Neutrophil (primary cell): Measurements from ENCODE around the gene LRRC75A.

Experiments used
- H3K27ac ChIP-seq: fragments of 200-600 bp; sonication (generic); 2 replicates; pipeline ENCODE4 v1.5.1; 2016; ENCODE audit warnings: mild to moderate bottlenecking, moderate library complexity
- H3K27me3 ChIP-seq: fragments of 200-600 bp; sonication (generic); 2 replicates; pipeline ENCODE4 v1.6.0; 2016; ENCODE audit warnings: mild to moderate bottlenecking
- H3K36me3 ChIP-seq: fragments of 200-600 bp; sonication (generic); 2 replicates; pipeline ENCODE4 v1.5.1; 2017
- H3K4me1 ChIP-seq, 2 experiments: fragments of 200-600 bp in 1 of 2; sonication (generic) in 1 of 2; 1 replicate in 1 of 2; 2 replicates in 1 of 2; pipeline versions ENCODE4 v1.5.1 to v1.6.1; 2013 to 2016; ENCODE audit warnings: low read depth in 1 of 2, low read length in 1 of 2, mild to moderate bottlenecking in 1 of 2, moderate library complexity in 1 of 2; ENCODE audit not compliant: control insufficient read depth in 1 of 2, insufficient read depth in 1 of 2
- H3K4me3 ChIP-seq, 2 experiments: fragments of 200-600 bp in 1 of 2; sonication (generic) in 1 of 2; 1 replicate in 1 of 2; 2 replicates in 1 of 2; pipeline ENCODE4 v1.5.1; 2013 to 2016; ENCODE audit warnings: low read depth in 1 of 2, low read length in 1 of 2, mild to moderate bottlenecking in 1 of 2, moderate library complexity in 1 of 2
- H3K9me3 ChIP-seq: fragments of 200-600 bp; sonication (generic); 2 replicates; pipeline ENCODE4 v1.5.1; 2016
- CTCF ChIP-seq: fragments of 200-600 bp; sonication (generic); IDR thresholded peaks from 2 replicates; pipeline ENCODE4 v1.5.1; 2016; ENCODE audit warnings: antibody characterized with exemption

Gene LRRC75A

DNA sequence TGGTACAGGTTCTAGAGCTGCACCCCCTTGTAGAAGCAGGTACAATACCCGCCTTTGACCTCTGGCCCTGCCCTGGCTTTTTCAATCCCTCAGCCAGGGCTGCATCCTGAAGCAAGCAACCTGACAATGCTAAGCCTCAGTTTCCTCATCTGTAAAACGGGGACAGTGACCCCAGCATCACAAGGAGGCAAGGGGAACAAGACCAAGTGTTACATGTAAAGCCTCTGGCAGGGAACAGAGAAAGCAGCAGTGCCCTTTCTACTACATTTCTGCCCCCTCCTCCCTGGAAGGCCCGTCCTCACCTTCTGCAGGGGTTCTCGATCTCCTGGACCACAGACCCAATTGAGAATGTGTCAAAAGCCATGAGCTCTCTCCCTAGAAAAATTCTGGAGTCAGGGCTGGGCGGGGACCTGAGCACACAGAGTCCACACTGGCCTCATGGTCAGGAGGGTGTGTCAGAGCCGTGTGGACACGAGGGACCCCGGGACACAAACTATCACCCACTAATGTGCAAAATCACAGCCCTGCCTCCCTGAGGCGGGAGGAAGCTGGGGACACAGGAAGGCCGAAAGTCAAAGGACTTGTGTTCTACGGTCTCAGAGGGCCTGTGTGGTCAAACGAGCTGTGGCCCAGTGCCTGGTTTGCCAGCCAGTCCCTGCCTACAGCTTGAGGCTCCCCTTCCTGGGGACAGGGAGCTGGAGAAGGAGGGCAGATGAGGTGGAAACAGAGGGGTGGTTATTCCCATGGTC, 27.5 kb downstream of the LRRC75A start:
- H3K9me3 ChIP-seq: no peaks in the 10 kb centered on the region
- peaks cover 10 to 14% of the 10 kb centered on the region in 2 experiments for H3K4me1 ChIP-seq
- peaks cover 31% of the 10 kb centered on the region for H3K36me3 ChIP-seq
- no peaks in the 10 kb centered on the region for H3K27me3 ChIP-seq
- no peak for TF ChIP-seq CTCF
- no peak overlapping the region for H3K27ac ChIP-seq
- H3K4me3 ChIP-seq: no peak overlapping the region

GRCh38 chr17:16463358-16464302, 28.4 kb downstream of the LRRC75A start:
- no peaks in the 10 kb centered on the region for H3K9me3 ChIP-seq
- no peaks in the 10 kb centered on the region for H3K27me3 ChIP-seq
- H3K4me1 ChIP-seq: peaks cover 18 to 22% of the 10 kb centered on the region in 2 experiments
- TF ChIP-seq CTCF: no peak
- H3K27ac ChIP-seq: no peak overlapping the region
- H3K4me3 ChIP-seq: no peak overlapping the region
- H3K36me3 ChIP-seq: peaks cover 29% of the 10 kb centered on the region

DNA sequence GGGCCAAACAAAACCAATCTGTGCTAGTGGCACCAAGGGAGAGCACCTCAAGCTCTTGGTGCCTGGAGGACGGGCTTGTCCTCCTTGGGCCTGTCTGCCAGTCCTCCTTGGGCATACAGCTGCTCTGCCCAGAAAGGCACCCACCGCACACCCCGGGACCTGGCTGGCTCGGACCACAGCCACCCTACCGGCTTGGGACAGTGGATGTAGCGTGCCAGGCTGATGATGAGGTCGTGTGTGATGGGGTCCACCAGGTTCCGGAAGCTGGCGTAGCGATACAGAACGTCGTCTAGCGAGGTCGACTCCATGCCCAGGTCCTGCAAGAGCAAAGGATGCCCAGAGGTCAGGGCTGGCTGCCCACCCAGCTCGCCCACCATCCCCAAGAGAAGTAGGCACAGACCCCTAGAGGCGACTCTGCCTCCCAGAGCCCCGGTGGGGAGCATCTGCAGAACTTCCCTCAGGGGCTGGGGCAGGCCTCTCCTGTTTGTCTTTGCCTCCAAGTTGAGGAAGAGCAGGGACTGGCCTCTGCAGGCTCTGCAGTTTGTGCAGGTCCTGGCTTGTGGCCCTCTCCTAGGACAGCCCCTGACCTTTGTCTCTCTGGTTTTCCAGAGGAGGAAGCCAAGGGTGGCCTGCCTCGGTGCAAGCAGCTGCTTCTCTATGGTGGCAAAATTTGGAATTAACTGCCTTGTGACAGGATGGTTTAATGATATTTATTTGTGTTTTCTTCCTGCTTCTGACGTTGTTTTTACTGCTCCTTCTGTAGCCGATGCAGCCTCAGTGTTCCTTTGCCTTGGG, 29.7 kb downstream of the LRRC75A start:
- H3K9me3 ChIP-seq: no peaks in the 10 kb centered on the region
- H3K27me3 ChIP-seq: no peaks in the 10 kb centered on the region
- TF ChIP-seq CTCF: no peak
- H3K4me1 ChIP-seq: peaks cover 32 to 36% of the 10 kb centered on the region in 2 experiments
- no peak overlapping the region for H3K27ac ChIP-seq
- H3K36me3 ChIP-seq: peaks cover 29% of the 10 kb centered on the region
- no peak overlapping the region for H3K4me3 ChIP-seq

- no peak overlapping the region for H3K27ac ChIP-seq
- no peaks in the 10 kb centered on the region for H3K9me3 ChIP-seq
- TF ChIP-seq CTCF: no peak
- H3K4me3 ChIP-seq: no peak overlapping the region
- peaks cover 39 to 42% of the 10 kb centered on the region in 2 experiments for H3K4me1 ChIP-seq
- no peaks in the 10 kb centered on the region for H3K27me3 ChIP-seq
- peaks cover 29% of the 10 kb centered on the region for H3K36me3 ChIP-seq
These were observed 30.5 kb downstream of the LRRC75A start for GRCh38 chr17:16461606-16461866.

- Histone ChIP-seq H3K4me3 (no peak overlapping the region), H3K36me3 (peaks cover 29% of the 10 kb centered on the region), H3K27me3 (no peaks in the 10 kb centered on the region), H3K9me3 (no peaks in the 10 kb centered on the region), H3K4me1 (peaks cover 39 to 46% of the 10 kb centered on the region in 2 experiments), H3K27ac (peak overlapping the region; percentile 75)
- TF ChIP-seq CTCF: no peak
These were observed 31.0 kb downstream of the LRRC75A start for GRCh38 chr17:16460796-16461605.
